Nephron progenitor cell (in vitro differentiated cells): ENCODE data around the gene KYAT1.

Experiments used
- DNase-seq: peaks from one replicate; pipeline ENCODE4 v3.0.0; 2021
- H3K27ac Mint-ChIP-seq: 2 replicates; pipeline ENCODE4 v1.8.0; 2021; ENCODE audit warnings: mild to moderate bottlenecking, moderate library complexity, mixed read lengths
- H3K27me3 Mint-ChIP-seq: 2 replicates; pipeline ENCODE4 v1.8.0; 2021; ENCODE audit warnings: mild to moderate bottlenecking, low read depth, mixed read lengths; ENCODE audit not compliant: poor library complexity
- H3K36me3 Mint-ChIP-seq: 2 replicates; pipeline ENCODE4 v1.8.0; 2021; ENCODE audit warnings: low read depth, mixed read lengths
- H3K4me1 Mint-ChIP-seq: 2 replicates; pipeline ENCODE4 v1.8.0; 2021; ENCODE audit warnings: mixed read lengths
- H3K4me3 Mint-ChIP-seq: 2 replicates; pipeline ENCODE4 v1.8.0; 2021; ENCODE audit warnings: mild to moderate bottlenecking, moderate library complexity, mixed read lengths
- H3K9me3 Mint-ChIP-seq: 2 replicates; pipeline ENCODE4 v1.8.0; 2021; ENCODE audit warnings: mild to moderate bottlenecking, moderate library complexity, mixed read lengths
- CTCF ChIP-seq: fragments of 200-600 bp; sonication (generic); IDR thresholded peaks from 2 replicates; pipeline ENCODE4 v1.5.0; 2021; ENCODE audit warnings: antibody characterized with exemption

KYAT1 gene

GRCh38 chr9:128821584-128822406, 60.0 kb downstream of the KYAT1 start:
- Mint-ChIP-seq H3K4me1 (peaks cover 10% of the 10 kb centered on the region), H3K4me3 (no peak overlapping the region), H3K27me3 (peaks cover 11% of the 10 kb centered on the region), H3K36me3 (peaks cover 15% of the 10 kb centered on the region), H3K9me3 (no peaks in the 10 kb centered on the region), H3K27ac (no peak overlapping the region)
- no peak for DNase-seq
- TF ChIP-seq CTCF: no peak

GRCh38 chr9:128820665-128821583, 60.8 kb downstream of the KYAT1 start:
- Mint-ChIP-seq H3K27me3 (peaks cover 11% of the 10 kb centered on the region), H3K36me3 (peaks cover 15% of the 10 kb centered on the region), H3K4me3 (peak overlapping the region; percentile 83), H3K4me1 (peaks cover 10% of the 10 kb centered on the region), H3K9me3 (no peaks in the 10 kb centered on the region), H3K27ac (peak overlapping the region; percentile 16)
- no peak for DNase-seq
- no peak for TF ChIP-seq CTCF

GRCh38 chr9:128819716-128820664, 61.8 kb downstream of the KYAT1 start:
- TF ChIP-seq CTCF: no peak
- peaks cover 15% of the 10 kb centered on the region for H3K36me3 Mint-ChIP-seq

GRCh38 chr9:128818839-128819715, 62.7 kb downstream of the KYAT1 start:
- DNase-seq: peak; percentile 60
- no peak for TF ChIP-seq CTCF
- Mint-ChIP-seq H3K4me3 (peak overlapping the region; percentile 83), H3K9me3 (no peaks in the 10 kb centered on the region), H3K4me1 (peaks cover 10% of the 10 kb centered on the region), H3K27ac (no peak overlapping the region), H3K27me3 (peaks cover 13% of the 10 kb centered on the region), H3K36me3 (peaks cover 15% of the 10 kb centered on the region)

More at GRCh38 chr9:128819716-128820664, 61.8 kb downstream of the KYAT1 start:
- peak overlapping the region; percentile 83 for H3K4me3 Mint-ChIP-seq
- H3K9me3 Mint-ChIP-seq: no peaks in the 10 kb centered on the region
- no peak overlapping the region for H3K27ac Mint-ChIP-seq
- peak; percentile 17 for DNase-seq
- peaks cover 10% of the 10 kb centered on the region for H3K4me1 Mint-ChIP-seq
- H3K27me3 Mint-ChIP-seq: peaks cover 13% of the 10 kb centered on the region
